IMR-90 (cell line): ENCODE results near the gene TEX13B. TPM values are rescaled to one million over a fixed set of nuclear protein-coding genes. Genes with fewer than 3 reads are reported as not detected.

Experiments
- ATAC-seq: fragments of 200-7000 bp; cut with Tn5 transposase; 2 replicates; pipeline ENCODE4 v1.9.1; 2020; ENCODE audit warnings: low read depth, mild to moderate bottlenecking, moderate library complexity
- BruUV-seq: library from RNA; stranded (reverse); fragments of 400-500 nt; replicated peaks from 2 replicates; lab custom pipeline; 2021; lab: Mats Ljungman, UMichigan
- CTCF ChIA-PET: fragments of 300-600 bp; formaldehyde crosslinking; extraction: SDS; loops from one replicate; lab custom pipeline; 2021; ENCODE audit warnings: antibody characterized with exemption; lab: Yijun Ruan, JAX
- POLR2A ChIA-PET: fragments of 300-600 bp; sonication (Branson Sonifier 250); formaldehyde crosslinking; loops from one replicate; lab custom pipeline; 2022; ENCODE audit warnings: antibody characterized with exemption; ENCODE audit not compliant: unreplicated experiment; lab: Charles Lee
- DNase-seq: peaks from one replicate; pipeline ENCODE4 v3.0.0; 2013
- H2AFZ ChIP-seq: replicated peaks from 2 replicates; pipeline ENCODE3; 2013; ENCODE audit warnings: low read length, mild to moderate bottlenecking; ENCODE audit not compliant: poor library complexity
- H2AK5ac ChIP-seq: 2 replicates; pipeline ENCODE4 v1.6.1; 2013; ENCODE audit warnings: low read depth, low read length, inconsistent platforms
- H2AK9ac ChIP-seq: replicated peaks from 2 replicates; pipeline ENCODE3; 2013; ENCODE audit warnings: mild to moderate bottlenecking, low read depth, low read length, moderate library complexity; ENCODE audit not compliant: poor library complexity
- H2BK120ac ChIP-seq: 2 replicates; pipeline ENCODE4 v1.6.1; 2013; ENCODE audit warnings: low read depth, low read length, inconsistent platforms
- H2BK15ac ChIP-seq: 3 replicates; pipeline ENCODE4 v1.6.1; 2013; ENCODE audit warnings: low read depth, low read length, inconsistent platforms
- H2BK20ac ChIP-seq: 2 replicates; pipeline ENCODE4 v1.6.1; 2013; ENCODE audit warnings: low read depth, mild to moderate bottlenecking, inconsistent platforms, low read length, moderate library complexity
- H2BK5ac ChIP-seq: 2 replicates; pipeline ENCODE4 v1.6.1; 2013; ENCODE audit warnings: mild to moderate bottlenecking, low read depth, low read length, inconsistent platforms; ENCODE audit not compliant: poor library complexity, severe bottlenecking
- H3K14ac ChIP-seq: replicated peaks from 2 replicates; pipeline ENCODE4 v1.6.1; 2013; ENCODE audit warnings: low read depth, low read length, inconsistent platforms
- H3K18ac ChIP-seq: 2 replicates; pipeline ENCODE4 v1.6.1; 2013; ENCODE audit warnings: low read depth, low read length, control low read depth
- H3K23ac ChIP-seq: 2 replicates; pipeline ENCODE4 v1.6.1; 2013; ENCODE audit warnings: low read depth, low read length, inconsistent platforms
- H3K27ac ChIP-seq: 2 replicates; pipeline ENCODE4 v1.5.1; 2013; ENCODE audit warnings: mild to moderate bottlenecking, control low read depth, low read length; ENCODE audit not compliant: insufficient read depth
- H3K27me3 ChIP-seq: 2 replicates; pipeline ENCODE4 v1.6.1; 2013; ENCODE audit warnings: low read length; ENCODE audit not compliant: control insufficient read depth, insufficient read depth
- H3K36me3 ChIP-seq: 2 replicates; pipeline ENCODE4 v1.6.1; 2013; ENCODE audit warnings: low read length, mixed read lengths; ENCODE audit not compliant: control insufficient read depth, insufficient read depth
- H3K4ac ChIP-seq: 2 replicates; pipeline ENCODE4 v1.6.1; 2013; ENCODE audit warnings: low read depth, low read length, inconsistent platforms
- H3K4me1 ChIP-seq: 2 replicates; pipeline ENCODE4 v1.6.1; 2013; ENCODE audit warnings: low read length, mixed read lengths; ENCODE audit not compliant: control insufficient read depth, insufficient read depth
- H3K4me2 ChIP-seq: 2 replicates; pipeline ENCODE4 v1.6.1; 2013; ENCODE audit warnings: low read depth, mild to moderate bottlenecking, control low read depth, low read length, moderate library complexity
- H3K4me3 ChIP-seq: 2 replicates; pipeline ENCODE4 v1.5.1; 2013; ENCODE audit warnings: low read depth, mild to moderate bottlenecking, control low read depth, low read length, moderate library complexity; ENCODE audit not compliant: insufficient read depth
- H3K56ac ChIP-seq: 2 replicates; pipeline ENCODE4 v1.6.1; 2013; ENCODE audit warnings: low read length, inconsistent platforms; ENCODE audit not compliant: insufficient read depth; ENCODE audit errors: extremely low read depth
- H3K79me1 ChIP-seq, 2 experiments: 2 replicates each; pipeline ENCODE4 v1.6.1; 2013; ENCODE audit warnings: low read length in 2 of 2, inconsistent platforms in 1 of 2, low read depth in 1 of 2
- H3K9ac ChIP-seq: 2 replicates; pipeline ENCODE4 v1.6.1; 2013; ENCODE audit warnings: low read depth, low read length, control low read depth
- H3K9me1 ChIP-seq: 2 replicates; pipeline ENCODE4 v1.6.1; 2013; ENCODE audit warnings: low read length, inconsistent platforms; ENCODE audit not compliant: insufficient read depth
- H3K9me3 ChIP-seq: 2 replicates; pipeline ENCODE4 v1.6.1; 2013; ENCODE audit warnings: low read length; ENCODE audit not compliant: control insufficient read depth, insufficient read depth
- H4K20me1 ChIP-seq: 2 replicates; pipeline ENCODE4 v1.6.1; 2013; ENCODE audit warnings: low read length, inconsistent platforms; ENCODE audit not compliant: insufficient read depth
- H4K5ac ChIP-seq: 2 replicates; pipeline ENCODE4 v1.6.1; 2013; ENCODE audit warnings: mild to moderate bottlenecking, low read depth, low read length, control low read depth
- H4K8ac ChIP-seq, 2 experiments: 2 replicates each; pipeline ENCODE4 v1.6.1; 2013; ENCODE audit warnings: low read depth in 2 of 2, low read length in 2 of 2, control low read depth in 1 of 2, inconsistent platforms in 1 of 2
- H4K91ac ChIP-seq: 2 replicates; pipeline ENCODE4 v1.6.1; 2013; ENCODE audit warnings: low read depth, low read length, inconsistent platforms; ENCODE audit not compliant: insufficient read depth
- CEBPB ChIP-seq: IDR thresholded peaks from 2 replicates; pipeline ENCODE4 v1.6.1; 2012; ENCODE audit warnings: low read depth, low read length, improper control_type of control experiment
- CTCF ChIP-seq: conservative IDR thresholded peaks from 2 replicates; pipeline ENCODE4 v1.5.1; 2012; ENCODE audit warnings: mild to moderate bottlenecking, low read depth, low read length, improper control_type of control experiment
- RAD21 ChIP-seq: IDR thresholded peaks from 2 replicates; pipeline ENCODE4 v1.6.1; 2012; ENCODE audit warnings: low read length, improper control_type of control experiment
- SMC3 ChIP-seq: fragments of 150-350 bp; IDR thresholded peaks from 2 replicates; pipeline ENCODE4 v1.6.1; 2016; ENCODE audit warnings: low read depth, mild to moderate bottlenecking, antibody characterized with exemption, low read length, moderate library complexity
- USF2 ChIP-seq: fragments of 150-350 bp; IDR thresholded peaks from 2 replicates; pipeline ENCODE4 v1.6.1; 2017; ENCODE audit warnings: mild to moderate bottlenecking, antibody characterized with exemption, low read length, low read depth
- WGBS, 2 experiments: methylation state at CpG; one replicate each; pipeline versions ENCODE4 v1.1.5 to v1.1.7; 2013; ENCODE audit warnings: missing lambda C conversion rate in 2 of 2; ENCODE audit not compliant: insufficient read length in 1 of 2; ENCODE audit errors: extremely low coverage in 2 of 2; 5-methylcytosine and 5-hydroxymethylcytosine counted together
- dilution Hi-C: fragments of 300-500 bp; cut with HindIII; formaldehyde crosslinking; loops from one replicate; pipeline ENCODE4 v1.14.3; 2018; ENCODE audit warnings: low sequenced_read_pairs; ENCODE audit not compliant: unreplicated experiment
- in situ Hi-C: fragments of 300-500 bp; cut with MboI; formaldehyde crosslinking; loops from 3 replicates; pipeline ENCODE4 v1.14.3; 2019; ENCODE audit warnings: low sequenced_read_pairs, inconsistent platforms, mixed read lengths
- intact Hi-C: fragments of 100-400 bp; cut with micrococcal nuclease; formaldehyde crosslinking; loops from 2 replicates; pipeline ENCODE4 v1.10.0; 2022
- polyA plus RNA-seq, 3 experiments: library from polyadenylated mRNA; depleted of rRNA; stranded (reverse); fragments of >200 nt; gene quantifications; 2 replicates each; pipeline ENCODE4 v1.2.3, GENCODE V29; 2012; ENCODE audit warnings: low replicate concordance in 1 of 3
- total RNA-seq: library from RNA; depleted of rRNA; stranded (reverse); fragments of >200 nt; gene quantifications from 2 replicates; pipeline ENCODE4 v1.2.3, GENCODE V29; 2012

TEX13B gene
- total and polyA plus RNA-seq, 2 of the 4 experiments (the other 2 are of a cell fraction): not detected

- H3K36me3 ChIP-seq: no peaks in the 10 kb centered on the region
- H3K23ac ChIP-seq: no peak overlapping the region
- no peaks in the 10 kb centered on the region; the same call in 1 of the 2 replicates for H3K9me1 ChIP-seq
- H3K4ac ChIP-seq: no peak overlapping the region
- H3K14ac ChIP-seq: no peak overlapping the region
- H3K9me3 ChIP-seq: no peaks in the 10 kb centered on the region
- peaks cover 2% of the 10 kb centered on the region; the same call in 1 of the 2 replicates for H3K4me1 ChIP-seq
- no peak overlapping the region for H2AK5ac ChIP-seq
- no TSS peak for BruUV-seq
- CTCF ChIA-PET: no interaction called here
- no peak overlapping the region for H4K91ac ChIP-seq
- no CpG with 5 or more reads among the region's 1 CpG for WGBS, 2 experiments
- H2BK20ac ChIP-seq: no peak overlapping the region
- DNase-seq (no peak), ATAC-seq (no peak)
- no peak overlapping the region for H2BK15ac ChIP-seq
- no peak overlapping the region for H2BK120ac ChIP-seq
- peaks cover 2% of the 10 kb centered on the region for H3K27me3 ChIP-seq
- H3K4me2 ChIP-seq: no peak overlapping the region
- H3K18ac ChIP-seq: no peak overlapping the region
- H2AK9ac ChIP-seq: no peak overlapping the region
- no peak overlapping the region for H2AFZ ChIP-seq
- H2BK5ac ChIP-seq: no peak overlapping the region
- dilution Hi-C loops: no loop called here
- H3K9ac ChIP-seq: no peak overlapping the region
- no peak overlapping the region for H4K5ac ChIP-seq
- H3K79me1 ChIP-seq: no peaks in the 10 kb centered on the region
- H3K4me3 ChIP-seq: no peak overlapping the region
- TF ChIP-seq RAD21: no peak
- no peak for TF ChIP-seq CTCF
- TF ChIP-seq CEBPB: no peak
- TF ChIP-seq SMC3: no peak
- TF ChIP-seq USF2: no peak
- no peak overlapping the region for H4K8ac ChIP-seq
- POLR2A ChIA-PET: no interaction called here
- H3K27ac ChIP-seq: no peak overlapping the region
- H4K20me1 ChIP-seq: no peaks in the 10 kb centered on the region
- intact Hi-C loops: no loop called here
- in situ Hi-C loops: no loop called here
- H3K56ac ChIP-seq: no peak overlapping the region
Observed at GRCh38 chrX:108028854-108029253, 46.7 kb upstream of the TEX13B start.
